Kidney (tissue), 22 donors: Measurements from ENCODE around the gene SOWAHD. TPM values are rescaled to one million over a fixed set of nuclear protein-coding genes. Genes with fewer than 3 reads are reported as not detected.

Experiments used
- DNase-seq, 5 donors: peaks; one replicate each; pipeline ENCODE4 v3.0.0-alpha.2; 2013 to 2020
- FAIRE-seq: peaks from 2 replicates; lab custom pipeline; 2012; peaks lifted over from hg19 to GRCh38; lab: Jason Lieb, UNC
- H3K27ac ChIP-seq, 2 donors: one replicate each; pipeline ENCODE4 v1.7.0; 2013; ENCODE audit warnings: low read depth in 2 of 2, low read length in 2 of 2, inconsistent platforms in 1 of 2
- H3K27me3 ChIP-seq: one replicate; pipeline ENCODE4 v1.7.1; 2013; ENCODE audit warnings: low read length, inconsistent platforms; ENCODE audit not compliant: control insufficient read depth, insufficient read depth
- H3K36me3 ChIP-seq, 3 donors: one replicate each; pipeline versions ENCODE4 v1.7.0 to v1.7.1; 2013; ENCODE audit warnings: low read length in 3 of 3, control low read depth in 1 of 3, inconsistent platforms in 1 of 3; ENCODE audit not compliant: insufficient read depth in 3 of 3, control insufficient read depth in 2 of 3
- H3K4me1 ChIP-seq, 3 donors: one replicate each; pipeline versions ENCODE4 v1.7.0 to v1.7.1; 2013; ENCODE audit warnings: low read length in 3 of 3, inconsistent platforms in 1 of 3, low read depth in 1 of 3; ENCODE audit not compliant: control insufficient read depth in 2 of 3, insufficient read depth in 2 of 3
- H3K4me3 ChIP-seq, 3 donors: one replicate each; pipeline versions ENCODE4 v1.7.0 to v1.8.1; 2013; ENCODE audit warnings: low read length in 3 of 3, control low read depth in 1 of 3, inconsistent platforms in 1 of 3
- H3K9ac ChIP-seq, 3 donors: one replicate each; pipeline versions ENCODE4 v1.7.0 to v1.7.1; 2013; ENCODE audit warnings: low read length in 3 of 3, control low read depth in 1 of 3, inconsistent platforms in 1 of 3
- H3K9me3 ChIP-seq, 3 donors: one replicate each; pipeline versions ENCODE4 v1.7.0 to v1.7.1; 2013; ENCODE audit warnings: low read length in 3 of 3, control low read depth in 1 of 3, inconsistent platforms in 1 of 3; ENCODE audit not compliant: control insufficient read depth in 2 of 3, insufficient read depth in 1 of 3
- CTCF ChIP-seq: IDR thresholded peaks from 3 replicates; pipeline ENCODE4 v1.5.1; 2012; ENCODE audit warnings: mild to moderate bottlenecking, moderate library complexity, borderline replicate concordance; ENCODE audit not compliant: insufficient read depth; ENCODE audit errors: extremely low read depth
- intact Hi-C: fragments of 100-400 bp; cut with DNase I; formaldehyde crosslinking; loops from one replicate; pipeline ENCODE4 v1.11.1; 2022
- long read RNA-seq, 10 donors: library from polyadenylated mRNA in 1 of 10; unstranded in 1 of 10; transcript quantifications; one replicate each; pipeline ENCODE4 v2.0.0 and lab custom pipeline, GENCODE V29; 2021 to 2026
- polyA plus RNA-seq: library from polyadenylated mRNA; stranded (reverse); fragments of 350-450 nt; fragmentation: Illumina TruSeq; extraction: RNeasy Lipid Tissue Mini Kit (QIAGEN cat#74804); gene quantifications from one replicate; pipeline ENCODE4 v1.2.3, GENCODE V29; 2014; ENCODE audit warnings: low read depth, low replicate concordance; ENCODE audit not compliant: insufficient read depth
- total RNA-seq: library from RNA; stranded (reverse); fragmentation: NEBNext Ultra II Directional; extraction: Animal tissue kit (Norgen Biotek cat#: 25700); gene quantifications from one replicate; pipeline ENCODE4 v1.2.1, GENCODE V29; 2021
- donor health status: control.
- donor health status: control.
- donor health status: control.
- donor health status: control.
- donor health status: control.
- donor health status: DM: yes; HTN: yes; CAD: no.
- donor health status: Normal renal cell carcinoma (clear cell type).

The SOWAHD gene
- total RNA-seq (1.3 TPM), polyA plus RNA-seq (0.92 TPM)
- long read RNA-seq, donor 1: 0 reads
- long read RNA-seq, donor 2, partial matches to known transcripts: 0 of 1 reads
- long read RNA-seq, donor 2, other reads (novel, unspliced or antisense): 0 of 1 reads
- long read RNA-seq, donor 3, partial matches to known transcripts: 21 of 436 reads
- long read RNA-seq, donor 3, other reads (novel, unspliced or antisense): 411 of 436 reads
- long read RNA-seq, donor 4: 0 reads
- long read RNA-seq, donor 5: 0 reads
- long read RNA-seq, donor 6, partial matches to known transcripts: 0 of 1 reads
- long read RNA-seq, donor 6, other reads (novel, unspliced or antisense): 0 of 1 reads
- long read RNA-seq, donor 7, partial matches to known transcripts: 0 of 1 reads
- long read RNA-seq, donor 7, other reads (novel, unspliced or antisense): 0 of 1 reads
- long read RNA-seq, donor 8, partial matches to known transcripts: 0 of 2 reads
- long read RNA-seq, donor 8, other reads (novel, unspliced or antisense): 0 of 2 reads
- long read RNA-seq, donor 9, partial matches to known transcripts: 293 of 293 reads
- long read RNA-seq, donor 9, other reads (novel, unspliced or antisense): 0 of 293 reads
- long read RNA-seq, donor 10, partial matches to known transcripts: 0 of 2 reads
- long read RNA-seq, donor 10, other reads (novel, unspliced or antisense): 0 of 2 reads

GRCh38 chrX:119757979-119758730 lies at the start of gene SOWAHD:
SOWAHD (plus strand) TSS chrX:119758588; CDS start chrX:119758668, 80 bp downstream.
- Histone ChIP-seq H3K9ac (no peak within 1 kb of the TSS), H3K4me1 (no peaks in the 10 kb centered on the region), H3K36me3 (no peaks in the 10 kb centered on the region), H3K27me3 (no peaks in the 10 kb centered on the region), H3K27ac (no peak within 1 kb of the TSS), H3K4me3 (peak within 1 kb of the TSS in 1 of 3 donors; percentile 44), H3K9me3 (no peaks in the 10 kb centered on the region)
- TF ChIP-seq CTCF: no peak
- DNase-seq (peak; percentile 39 to 84 (median 49)), FAIRE-seq (no peak)
- intact Hi-C loops: no loop called here

- no peak for TF ChIP-seq CTCF
- intact Hi-C loops: no loop called here
- Histone ChIP-seq H3K4me1 (no peaks in the 10 kb centered on the region), H3K27ac (no peak overlapping the region), H3K36me3 (no peaks in the 10 kb centered on the region), H3K4me3 (no peak overlapping the region), H3K9me3 (no peaks in the 10 kb centered on the region), H3K9ac (no peak overlapping the region), H3K27me3 (no peaks in the 10 kb centered on the region)
- DNase-seq (no peak), FAIRE-seq (no peak)
Measured at GRCh38 chrX:119708936-119709335, 49.5 kb upstream of the SOWAHD start.

- no peak for TF ChIP-seq CTCF
- Histone ChIP-seq H3K9ac (no peak overlapping the region), H3K27me3 (no peaks in the 10 kb centered on the region), H3K27ac (no peak overlapping the region), H3K36me3 (no peaks in the 10 kb centered on the region), H3K4me1 (no peaks in the 10 kb centered on the region), H3K9me3 (no peaks in the 10 kb centered on the region), H3K4me3 (no peak overlapping the region)
- DNase-seq: no peak
- no peak for FAIRE-seq
- intact Hi-C loops: no loop called here
Measured at GRCh38 chrX:119709630-119710029, 48.8 kb upstream of the SOWAHD start.
